PC-3 (cell line): Measurements from ENCODE around the gene TAF13. TPM values are rescaled to one million over a fixed set of nuclear protein-coding genes. Genes with fewer than 3 reads are reported as not detected.
A peak's percentile ranks its signal among the peaks of the same experiment; 100 is the strongest.
"Not testable (repeated sequence)": the region's sequence is repeated elsewhere in the genome, so short reads cannot be mapped to it uniquely, and the experiment has no call there.

Experiments
- ATAC-seq: fragments of 200-7000 bp; cut with Tn5 transposase; 2 replicates; pipeline ENCODE4 v1.9.1; 2020; ENCODE audit warnings: mild to moderate bottlenecking, moderate library complexity
- BruUV-seq: library from RNA; stranded (reverse); fragments of 400-500 nt; replicated peaks from 2 replicates; lab custom pipeline; 2021; lab: Mats Ljungman, UMichigan
- CTCF ChIA-PET: fragments of 300-600 bp; sonication (Branson Sonifier 250); formaldehyde crosslinking; loops from one replicate; lab custom pipeline; 2022; ENCODE audit warnings: antibody characterized with exemption; lab: Charles Lee
- POLR2A ChIA-PET: fragments of 300-600 bp; sonication (Branson Sonifier 250); formaldehyde crosslinking; loops from one replicate; lab custom pipeline; 2022; ENCODE audit warnings: antibody characterized with exemption; ENCODE audit not compliant: unreplicated experiment; lab: Charles Lee
- DNase-seq: peaks from one replicate; pipeline ENCODE4 v3.0.0-alpha.2; 2015
- H2AFZ ChIP-seq: fragments of 300-600 bp; sonication (generic); 2 replicates; pipeline ENCODE4 v1.6.0; 2016; ENCODE audit warnings: antibody characterized with exemption, low read length
- H3F3A ChIP-seq: fragments of 300-600 bp; sonication (generic); one replicate; pipeline ENCODE4 v1.6.0; 2017; ENCODE audit warnings: antibody characterized with exemption, low read length, control low read depth, mild to moderate bottlenecking; ENCODE audit not compliant: unreplicated experiment
- H3K27ac ChIP-seq: fragments of 300-600 bp; sonication (generic); 2 replicates; pipeline ENCODE4 v1.5.1; 2016; ENCODE audit warnings: mild to moderate bottlenecking, low read length
- H3K27me3 ChIP-seq: fragments of 300-600 bp; sonication (generic); 2 replicates; pipeline ENCODE4 v1.6.1; 2016; ENCODE audit warnings: low read length, mixed read lengths
- H3K36me3 ChIP-seq: fragments of 300-600 bp; sonication (generic); 2 replicates; pipeline ENCODE4 v1.6.1; 2016; ENCODE audit warnings: low read depth, mixed run types, low read length, mixed read lengths
- H3K4me1 ChIP-seq: fragments of 300-600 bp; sonication (generic); 2 replicates; pipeline ENCODE4 v1.5.1; 2016; ENCODE audit warnings: low read length; ENCODE audit not compliant: insufficient read depth
- H3K4me2 ChIP-seq: fragments of 300-600 bp; sonication (generic); 2 replicates; pipeline ENCODE4 v1.6.0; 2016; ENCODE audit warnings: low read length
- H3K4me3 ChIP-seq: fragments of 300-600 bp; sonication (generic); 2 replicates; pipeline ENCODE4 v1.5.1; 2016; ENCODE audit warnings: mild to moderate bottlenecking, low read length, mixed read lengths
- H3K79me2 ChIP-seq: fragments of 300-600 bp; sonication (generic); 2 replicates; pipeline ENCODE4 v1.6.1; 2017; ENCODE audit warnings: low read length, mixed read lengths
- H3K9ac ChIP-seq: fragments of 300-600 bp; sonication (generic); 2 replicates; pipeline ENCODE4 v1.6.0; 2016; ENCODE audit warnings: mild to moderate bottlenecking, low read length
- H3K9me2 ChIP-seq: fragments of 300-600 bp; sonication (generic); replicated peaks from 2 replicates; pipeline ENCODE4 v1.6.1; 2016; ENCODE audit warnings: mixed run types, low read length, mixed read lengths
- H3K9me3 ChIP-seq: fragments of 300-600 bp; sonication (generic); 2 replicates; pipeline ENCODE4 v1.6.1; 2016; ENCODE audit warnings: low read length, mixed read lengths
- H4K20me1 ChIP-seq: fragments of 300-600 bp; sonication (generic); 2 replicates; pipeline ENCODE4 v1.6.1; 2016; ENCODE audit warnings: low read length, mixed read lengths
- EZH2 ChIP-seq: fragments of 300-600 bp; sonication (generic); IDR thresholded peaks from one replicate; pipeline ENCODE4 v1.6.1; 2017; ENCODE audit warnings: antibody characterized with exemption, mild to moderate bottlenecking, low read length; ENCODE audit not compliant: unreplicated experiment
- EZH2phosphoT487 ChIP-seq: fragments of 300-600 bp; sonication (generic); IDR thresholded peaks from 2 replicates; pipeline ENCODE4 v1.6.1; 2018; ENCODE audit warnings: mild to moderate bottlenecking, antibody characterized with exemption, low read length, borderline replicate concordance
- intact Hi-C: fragments of 100-400 bp; cut with micrococcal nuclease; formaldehyde crosslinking; loops from 2 replicates; pipeline ENCODE4 v1.9.0; 2023
- total RNA-seq: library from RNA; depleted of rRNA; stranded (reverse); fragments of >200 nt; gene quantifications from 2 replicates; pipeline ENCODE4 v1.2.3, GENCODE V29; 2014
- TF ChIP-seq, protein P1 (sequence below): fragments of 300-600 bp; sonication (generic); conservative IDR thresholded peaks from 2 replicates; pipeline ENCODE4 v1.5.1; 2017; ENCODE audit warnings: antibody characterized with exemption, low read depth, mild to moderate bottlenecking, low read length

The TAF13 gene
- total RNA-seq, 1 experiment from 2014 or later, result 32.0 TPM

DNA sequence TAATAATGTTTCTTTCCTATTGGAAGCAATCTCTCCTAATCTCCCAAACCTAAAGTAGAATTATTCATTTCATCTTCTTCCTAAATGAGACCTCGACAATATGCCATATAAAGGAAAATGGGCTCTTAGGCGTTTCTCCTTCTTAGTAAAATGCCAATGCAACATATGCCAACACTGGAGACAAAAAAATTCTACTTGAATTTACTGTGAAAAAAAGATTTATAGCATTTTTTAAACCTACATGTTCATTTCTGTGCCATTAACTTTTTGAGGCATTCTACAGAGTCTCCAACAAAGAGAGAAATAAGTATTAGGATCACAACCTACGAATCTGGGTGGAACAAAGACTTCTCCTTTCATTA lies 35.2 kb downstream of the TAF13 start:
- no peaks in the 10 kb centered on the region for H3K36me3 ChIP-seq
- no peaks in the 10 kb centered on the region for H3K27me3 ChIP-seq
- peaks cover 6% of the 10 kb centered on the region; the same call in 1 of the 2 replicates for H3K4me1 ChIP-seq
- TSS peak; percentile 62 for BruUV-seq
- peak overlapping the region; percentile 84 for H3K4me2 ChIP-seq
- no peaks in the 10 kb centered on the region for H3K9me3 ChIP-seq
- H3K79me2 ChIP-seq, result peaks cover 42% of the 10 kb centered on the region
- H3K4me3 ChIP-seq, result peak overlapping the region; percentile 97
- no peak overlapping the region for H3K27ac ChIP-seq
- CTCF ChIA-PET, result no interaction called here
- peak overlapping the region; percentile 80 for H3K9ac ChIP-seq
- H3K9me2 ChIP-seq, result no peaks in the 10 kb centered on the region
- DNase-seq (no peak), ATAC-seq (no peak)
- TF ChIP-seq, protein P1, sequence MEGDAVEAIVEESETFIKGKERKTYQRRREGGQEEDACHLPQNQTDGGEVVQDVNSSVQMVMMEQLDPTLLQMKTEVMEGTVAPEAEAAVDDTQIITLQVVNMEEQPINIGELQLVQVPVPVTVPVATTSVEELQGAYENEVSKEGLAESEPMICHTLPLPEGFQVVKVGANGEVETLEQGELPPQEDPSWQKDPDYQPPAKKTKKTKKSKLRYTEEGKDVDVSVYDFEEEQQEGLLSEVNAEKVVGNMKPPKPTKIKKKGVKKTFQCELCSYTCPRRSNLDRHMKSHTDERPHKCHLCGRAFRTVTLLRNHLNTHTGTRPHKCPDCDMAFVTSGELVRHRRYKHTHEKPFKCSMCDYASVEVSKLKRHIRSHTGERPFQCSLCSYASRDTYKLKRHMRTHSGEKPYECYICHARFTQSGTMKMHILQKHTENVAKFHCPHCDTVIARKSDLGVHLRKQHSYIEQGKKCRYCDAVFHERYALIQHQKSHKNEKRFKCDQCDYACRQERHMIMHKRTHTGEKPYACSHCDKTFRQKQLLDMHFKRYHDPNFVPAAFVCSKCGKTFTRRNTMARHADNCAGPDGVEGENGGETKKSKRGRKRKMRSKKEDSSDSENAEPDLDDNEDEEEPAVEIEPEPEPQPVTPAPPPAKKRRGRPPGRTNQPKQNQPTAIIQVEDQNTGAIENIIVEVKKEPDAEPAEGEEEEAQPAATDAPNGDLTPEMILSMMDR, result no peak
- intact Hi-C loops, result loop anchor here (5.0 kb wide), 1 partner anchor 78 kb away; the partner anchor contains the start of gene CLCC1
- H2AFZ ChIP-seq, result peak overlapping the region; percentile 78
- POLR2A ChIA-PET, result interaction anchor here (1.1 kb wide), 1 partner anchor 64 kb away, joined by 4 read pairs; no protein-coding TSS in a partner anchor
- H4K20me1 ChIP-seq, result no peaks in the 10 kb centered on the region
- H3F3A ChIP-seq, result no peaks in the 10 kb centered on the region

- H3K4me1 ChIP-seq, result no peaks in the 10 kb centered on the region
- peaks cover 25% of the 10 kb centered on the region for H3K79me2 ChIP-seq
- H3K4me2 ChIP-seq, result no peak overlapping the region
- H2AFZ ChIP-seq, result no peak overlapping the region
- POLR2A ChIA-PET, result no interaction called here
- no peaks in the 10 kb centered on the region for H3K27me3 ChIP-seq
- H4K20me1 ChIP-seq, result no peaks in the 10 kb centered on the region
- TF ChIP-seq, protein P1, result no peak
- TF ChIP-seq EZH2phosphoT487 (no peak), EZH2 (no peak)
- ATAC-seq, result no peak
- H3F3A ChIP-seq, result no peaks in the 10 kb centered on the region
- no peak for DNase-seq
- no peak overlapping the region for H3K4me3 ChIP-seq
- BruUV-seq, result no TSS peak
- no peaks in the 10 kb centered on the region for H3K9me3 ChIP-seq
- intact Hi-C loops, result no loop called here
- H3K36me3 ChIP-seq, result no peaks in the 10 kb centered on the region
- CTCF ChIA-PET, result no interaction called here
- H3K27ac ChIP-seq, result no peak overlapping the region
- H3K9ac ChIP-seq, result no peak overlapping the region
- H3K9me2 ChIP-seq, result no peaks in the 10 kb centered on the region
Observed at GRCh38 chr1:109034382-109034781, 41.4 kb downstream of the TAF13 start.

GRCh38 chr1:109029493-109029892 lies 46.3 kb downstream of the TAF13 start:
- H3K4me1 ChIP-seq, H3K27me3 ChIP-seq, H2AFZ ChIP-seq, ATAC-seq, H3K4me3 ChIP-seq, BruUV-seq, intact Hi-C loops, H3K9ac ChIP-seq, H3K9me2 ChIP-seq, DNase-seq, H3K4me2 ChIP-seq, H3K9me3 ChIP-seq, H3K36me3 ChIP-seq, H3K27ac ChIP-seq, H3K79me2 ChIP-seq, POLR2A ChIA-PET, H4K20me1 ChIP-seq, H3F3A ChIP-seq: not testable (repeated sequence)
- CTCF ChIA-PET, result interaction anchor here (0.6 kb wide), 1 partner anchor 120 kb away, joined by 6 read pairs; no protein-coding TSS in a partner anchor
